Caki2 (cell line): Measurements from ENCODE around the gene TPCN1. TPM values are rescaled to one million over a fixed set of nuclear protein-coding genes. Genes with fewer than 3 reads are reported as not detected.

ENCODE experiments used
- DNase-seq: peaks from one replicate; pipeline ENCODE4 v3.0.0-alpha.2; 2015; ENCODE audit warnings: low read depth
- in situ Hi-C: cut with HindIII; loops from 2 replicates; pipeline ENCODE4 v1.10.0; 2016; ENCODE audit warnings: low sequenced_read_pairs, low pct_unique_long_range_greater_than_20kb, mixed read lengths
- total RNA-seq: library from RNA; depleted of rRNA; stranded (reverse); fragments of >200 nt; shearing (Covaris generic); gene quantifications from 2 replicates; pipeline ENCODE4 v1.2.3, GENCODE V29; 2014; ENCODE audit warnings: low replicate concordance

TPCN1 gene
- total RNA-seq, 1 experiment from 2014 or later = 16.4 TPM

GRCh38 chr12:113214895-113215400 lies 6.3 kb upstream of the TPCN1 start:
- in situ Hi-C loops = no loop called here
- peak; percentile 89 for DNase-seq

GRCh38 chr12:113216027-113216426 lies 5.2 kb upstream of the TPCN1 start:
- no peak for DNase-seq
- in situ Hi-C loops = no loop called here

GRCh38 chr12:113220593-113221180 lies 577 bp upstream of the TPCN1 start:
- no peak for DNase-seq
- in situ Hi-C loops = no loop called here

- DNase-seq = no peak
- in situ Hi-C loops = no loop called here
Observed at GRCh38 chr12:113221997-113222729, 899 bp downstream of the TPCN1 start.

GRCh38 chr12:113222730-113223531 lies 1.7 kb downstream of the TPCN1 start:
- in situ Hi-C loops = no loop called here
- DNase-seq = peak; percentile 88

- in situ Hi-C loops = no loop called here
- no peak for DNase-seq
Observed at GRCh38 chr12:113224955-113225354, 3.7 kb downstream of the TPCN1 start.

GRCh38 chr12:113226696-113227568 lies 5.7 kb downstream of the TPCN1 start:
- in situ Hi-C loops = no loop called here
- DNase-seq = no peak

GRCh38 chr12:113227686-113228391 lies 6.6 kb downstream of the TPCN1 start:
- DNase-seq = no peak
- in situ Hi-C loops = no loop called here

GRCh38 chr12:113228394-113229028 lies 7.2 kb downstream of the TPCN1 start:
- in situ Hi-C loops = no loop called here
- no peak for DNase-seq

GRCh38 chr12:113230315-113231234 lies 9.3 kb downstream of the TPCN1 start:
- in situ Hi-C loops = no loop called here
- peak; percentile 19 for DNase-seq

- in situ Hi-C loops = no loop called here
- peak; percentile 55 for DNase-seq
Observed at GRCh38 chr12:113231235-113232088, 10.2 kb downstream of the TPCN1 start.

GRCh38 chr12:113232089-113232839 lies 11.0 kb downstream of the TPCN1 start:
- in situ Hi-C loops = no loop called here
- DNase-seq = no peak

GRCh38 chr12:113232840-113233585 lies 11.7 kb downstream of the TPCN1 start:
- in situ Hi-C loops = no loop called here

GRCh38 chr12:113233967-113234366 lies 12.7 kb downstream of the TPCN1 start:
- in situ Hi-C loops = no loop called here
- no peak for DNase-seq

More at GRCh38 chr12:113232840-113233585, 11.7 kb downstream of the TPCN1 start:
- no peak for DNase-seq
